GM23338 (cell line): Measurements from ENCODE around the gene FRMD3. TPM values are rescaled to one million over a fixed set of nuclear protein-coding genes. Genes with fewer than 3 reads are reported as not detected.

ENCODE experiments used
- ATAC-seq: fragments of 200-7000 bp; cut with Tn5 transposase; 3 replicates; pipeline ENCODE4 v1.9.1; 2020
- DNase-seq: peaks from one replicate; pipeline ENCODE4 v3.0.0-alpha.2; 2015; ENCODE audit warnings: low spot score
- H2AFZ ChIP-seq: fragments of 200-600 bp; sonication (generic); 2 replicates; pipeline ENCODE4 v1.8.0; 2016; ENCODE audit warnings: antibody characterized with exemption, mild to moderate bottlenecking, moderate library complexity
- H3F3A ChIP-seq: fragments of 200-600 bp; sonication (generic); replicated peaks from 2 replicates; pipeline ENCODE4 v1.8.0; 2017; ENCODE audit warnings: antibody characterized with exemption, mixed run types, low read depth
- H3K27ac ChIP-seq: fragments of 200-600 bp; sonication (generic); 2 replicates; pipeline ENCODE4 v1.6.1; 2016; ENCODE audit warnings: low read depth
- H3K27me3 ChIP-seq: fragments of 200-600 bp; sonication (generic); 2 replicates; pipeline ENCODE4 v1.8.0; 2016; ENCODE audit warnings: mild to moderate bottlenecking, mixed run types, moderate library complexity; ENCODE audit not compliant: insufficient read depth
- H3K36me3 ChIP-seq: fragments of 200-600 bp; sonication (generic); 2 replicates; pipeline ENCODE4 v1.8.0; 2016; ENCODE audit warnings: mild to moderate bottlenecking; ENCODE audit not compliant: insufficient read depth
- H3K4me1 ChIP-seq: fragments of 200-600 bp; sonication (generic); 2 replicates; pipeline ENCODE4 v1.8.0; 2016; ENCODE audit warnings: mild to moderate bottlenecking, moderate library complexity; ENCODE audit not compliant: insufficient read depth
- H3K4me2 ChIP-seq: fragments of 200-600 bp; sonication (generic); 2 replicates; pipeline ENCODE4 v1.7.1; 2017; ENCODE audit warnings: mixed run types
- H3K4me3 ChIP-seq: fragments of 200-600 bp; sonication (generic); 2 replicates; pipeline ENCODE4 v1.6.1; 2016; ENCODE audit warnings: mixed run types
- H3K79me2 ChIP-seq: fragments of 200-600 bp; sonication (generic); replicated peaks from 2 replicates; pipeline ENCODE4 v1.8.0; 2017; ENCODE audit warnings: mild to moderate bottlenecking; ENCODE audit not compliant: insufficient read depth
- H3K9me2 ChIP-seq: fragments of 200-600 bp; sonication (generic); 2 replicates; pipeline ENCODE4 v1.8.0; 2017; ENCODE audit not compliant: insufficient read depth
- H4K20me1 ChIP-seq: fragments of 200-600 bp; sonication (generic); replicated peaks from 2 replicates; pipeline ENCODE4 v1.8.0; 2017; ENCODE audit warnings: mild to moderate bottlenecking; ENCODE audit not compliant: insufficient read depth
- H3K27ac Mint-ChIP-seq: 2 replicates; pipeline ENCODE4 v1.8.0; 2020; ENCODE audit warnings: inconsistent platforms, mild to moderate bottlenecking, moderate library complexity, mixed read lengths
- H3K27me3 Mint-ChIP-seq: 3 replicates; pipeline ENCODE4 v1.8.0; 2022; ENCODE audit warnings: low read depth, mild to moderate bottlenecking, moderate library complexity, mixed read lengths, inconsistent platforms; ENCODE audit not compliant: insufficient read depth, poor library complexity
- H3K36me3 Mint-ChIP-seq: 3 replicates; pipeline ENCODE4 v1.8.0; 2021; ENCODE audit warnings: low read depth, mild to moderate bottlenecking, inconsistent platforms, moderate library complexity, mixed read lengths
- H3K4me1 Mint-ChIP-seq: 3 replicates; pipeline ENCODE4 v1.8.0; 2020; ENCODE audit warnings: mild to moderate bottlenecking, inconsistent platforms, mixed read lengths
- H3K4me3 Mint-ChIP-seq: 3 replicates; pipeline ENCODE4 v1.8.0; 2021; ENCODE audit warnings: moderate library complexity, mild to moderate bottlenecking, inconsistent platforms, mixed read lengths
- H3K9me3 Mint-ChIP-seq: 3 replicates; pipeline ENCODE4 v1.8.0; 2020; ENCODE audit warnings: moderate library complexity, mild to moderate bottlenecking, inconsistent platforms, mixed read lengths
- CREB1 ChIP-seq: fragments of 250-450 bp; sonication (Bioruptor Pico); IDR thresholded peaks from 2 replicates; pipeline ENCODE4 v1.5.0; 2020; ENCODE audit warnings: low read depth, mild to moderate bottlenecking, moderate library complexity
- ZNF331 ChIP-seq: fragments of 250-450 bp; sonication (Bioruptor Pico); IDR thresholded peaks from 2 replicates; pipeline ENCODE4 v1.5.0; 2020; ENCODE audit warnings: low read depth, mild to moderate bottlenecking, moderate library complexity
- polyA plus RNA-seq: library from polyadenylated mRNA; unstranded; fragments of >200 nt; fragmentation: Nextera tagmentation; extraction: Ambion mirVana; gene quantifications from 2 replicates; pipeline ENCODE4 v1.2.1, GENCODE V29; 2016
- total RNA-seq: library from RNA; depleted of rRNA; stranded (reverse); fragments of >200 nt; shearing (Covaris generic); gene quantifications from 2 replicates; pipeline ENCODE4 v1.2.3, GENCODE V29; 2014
- TF ChIP-seq, protein P1 (sequence below): IDR thresholded peaks from one replicate; pipeline ENCODE4 v1.6.1; 2018; ENCODE audit warnings: antibody characterized with exemption; ENCODE audit not compliant: unreplicated experiment

The FRMD3 gene
- total and polyA plus RNA-seq, 2 experiments from 2014 or later: 0.47 to 1.2 TPM

DNA sequence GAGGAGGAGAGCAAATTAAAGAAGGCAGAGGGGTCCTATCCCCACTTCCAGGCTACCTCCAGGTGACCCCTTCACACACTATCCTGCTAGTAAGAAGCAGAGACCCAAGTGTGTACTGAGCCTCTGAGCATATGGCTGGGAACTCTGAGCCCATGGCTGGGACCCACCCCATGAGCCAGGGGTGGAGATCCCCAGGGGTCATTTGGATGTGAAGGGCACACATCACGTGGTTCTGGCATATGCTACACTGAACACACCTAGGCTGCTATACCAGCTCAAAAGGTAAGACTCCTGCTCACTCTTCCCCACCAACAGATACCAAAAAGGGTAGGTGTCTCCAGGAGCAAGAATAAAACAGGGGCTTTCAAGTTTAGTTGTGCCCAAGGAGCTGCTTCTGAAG, 149.9 kb downstream of the FRMD3 start (continued):
- TF ChIP-seq, protein P1, sequence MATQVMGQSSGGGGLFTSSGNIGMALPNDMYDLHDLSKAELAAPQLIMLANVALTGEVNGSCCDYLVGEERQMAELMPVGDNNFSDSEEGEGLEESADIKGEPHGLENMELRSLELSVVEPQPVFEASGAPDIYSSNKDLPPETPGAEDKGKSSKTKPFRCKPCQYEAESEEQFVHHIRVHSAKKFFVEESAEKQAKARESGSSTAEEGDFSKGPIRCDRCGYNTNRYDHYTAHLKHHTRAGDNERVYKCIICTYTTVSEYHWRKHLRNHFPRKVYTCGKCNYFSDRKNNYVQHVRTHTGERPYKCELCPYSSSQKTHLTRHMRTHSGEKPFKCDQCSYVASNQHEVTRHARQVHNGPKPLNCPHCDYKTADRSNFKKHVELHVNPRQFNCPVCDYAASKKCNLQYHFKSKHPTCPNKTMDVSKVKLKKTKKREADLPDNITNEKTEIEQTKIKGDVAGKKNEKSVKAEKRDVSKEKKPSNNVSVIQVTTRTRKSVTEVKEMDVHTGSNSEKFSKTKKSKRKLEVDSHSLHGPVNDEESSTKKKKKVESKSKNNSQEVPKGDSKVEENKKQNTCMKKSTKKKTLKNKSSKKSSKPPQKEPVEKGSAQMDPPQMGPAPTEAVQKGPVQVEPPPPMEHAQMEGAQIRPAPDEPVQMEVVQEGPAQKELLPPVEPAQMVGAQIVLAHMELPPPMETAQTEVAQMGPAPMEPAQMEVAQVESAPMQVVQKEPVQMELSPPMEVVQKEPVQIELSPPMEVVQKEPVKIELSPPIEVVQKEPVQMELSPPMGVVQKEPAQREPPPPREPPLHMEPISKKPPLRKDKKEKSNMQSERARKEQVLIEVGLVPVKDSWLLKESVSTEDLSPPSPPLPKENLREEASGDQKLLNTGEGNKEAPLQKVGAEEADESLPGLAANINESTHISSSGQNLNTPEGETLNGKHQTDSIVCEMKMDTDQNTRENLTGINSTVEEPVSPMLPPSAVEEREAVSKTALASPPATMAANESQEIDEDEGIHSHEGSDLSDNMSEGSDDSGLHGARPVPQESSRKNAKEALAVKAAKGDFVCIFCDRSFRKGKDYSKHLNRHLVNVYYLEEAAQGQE: no peak
- TF ChIP-seq ZNF331 (CRISPR knock-in tag): no peak

DNA sequence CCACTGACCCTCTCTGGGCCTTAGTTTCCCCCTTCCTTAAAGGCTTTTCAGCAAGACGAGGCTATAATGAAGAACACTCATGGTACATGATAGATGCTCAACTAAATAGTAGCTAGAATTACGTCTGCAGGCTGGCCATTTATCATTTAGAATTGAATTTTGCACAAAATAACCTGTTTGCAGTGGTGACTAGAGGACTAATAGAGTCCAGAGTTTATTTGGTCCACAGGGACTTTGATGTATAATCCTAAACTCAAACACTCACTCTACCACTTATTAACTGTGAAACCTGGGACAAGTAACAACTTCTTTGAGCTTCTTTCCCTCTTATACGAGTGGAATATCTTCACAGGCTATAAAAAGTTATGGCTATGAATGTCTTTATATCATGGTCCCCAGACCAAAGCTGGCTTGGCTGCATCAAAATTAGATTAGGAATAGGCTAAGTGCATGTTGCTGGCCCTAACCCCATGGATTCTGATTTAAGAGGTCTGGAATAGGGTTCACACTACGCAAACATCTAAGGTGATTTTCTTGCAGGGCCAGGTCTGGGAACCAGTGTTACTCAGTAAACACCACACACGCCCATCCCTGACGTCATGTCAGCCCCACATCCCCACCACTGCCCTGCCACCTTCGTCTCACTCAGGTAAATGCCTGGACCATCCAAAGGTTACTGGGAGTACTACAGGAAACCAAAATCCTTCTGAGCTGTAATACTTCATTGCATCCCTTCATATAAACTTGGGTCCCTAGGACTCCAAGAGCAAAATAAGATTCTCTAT, 150.6 kb downstream of the FRMD3 start:
- Histone ChIP-seq H3K4me1 (no peaks in the 10 kb centered on the region), H3K79me2 (no peaks in the 10 kb centered on the region)

More for the DNA sequence above, 150.6 kb downstream of the FRMD3 start:
- H3K9me3 Mint-ChIP-seq: peaks cover 7% of the 10 kb centered on the region; the same call in 2 of the 3 replicates
- H3K4me1 Mint-ChIP-seq: no peaks in the 10 kb centered on the region
- no peak overlapping the region for H3K27ac Mint-ChIP-seq
- Histone ChIP-seq H3K4me2 (no peak overlapping the region), H3F3A (no peaks in the 10 kb centered on the region), H2AFZ (no peak overlapping the region), H3K9me2 (0 out of 2 replicates have a peak, but pooled peaks cover 4% of the 10 kb centered on the region), H4K20me1 (no peaks in the 10 kb centered on the region; the same call in 1 of the 2 replicates), H3K4me3 (no peak overlapping the region), H3K36me3 (no peaks in the 10 kb centered on the region), H3K27ac (no peak overlapping the region), H3K27me3 (no peaks in the 10 kb centered on the region)
- H3K4me3 Mint-ChIP-seq: no peak overlapping the region
- ATAC-seq (no peak), DNase-seq (no peak)
- TF ChIP-seq ZNF331 (CRISPR knock-in tag) (no peak), CREB1 (CRISPR knock-in tag) (no peak)
- TF ChIP-seq, protein P1: no peak
- peaks cover 4% of the 10 kb centered on the region for H3K27me3 Mint-ChIP-seq
- no peaks in the 10 kb centered on the region for H3K36me3 Mint-ChIP-seq
